Left lung (tissue), 10 donors: ENCODE results near the gene ZNF423. TPM values are rescaled to one million over a fixed set of nuclear protein-coding genes. Genes with fewer than 3 reads are reported as not detected.
A peak's percentile ranks its signal among the peaks of the same experiment; 100 is the strongest.

ENCODE experiments used
- ATAC-seq: fragments of 200-7000 bp; cut with Tn5 transposase; one replicate; pipeline ENCODE4 v1.9.1; 2020; ENCODE audit warnings: moderate library complexity
- DNase-seq, 4 donors: peaks; one replicate each; pipeline ENCODE4 v3.0.0-alpha.2; 2013 to 2020
- H3K27ac ChIP-seq, 2 donors: fragments of 200-600 bp; sonication (generic) in 1 of 2; one replicate each; pipeline versions ENCODE4 v1.5.0 to v1.8.0; 2020 to 2021
- H3K27me3 ChIP-seq, 2 donors: fragments of 200-600 bp; sonication (generic) in 1 of 2; one replicate each; pipeline versions ENCODE4 v1.5.0 to v1.8.0; 2020 to 2021
- H3K36me3 ChIP-seq, 2 donors: fragments of 200-600 bp; sonication (generic) in 1 of 2; one replicate each; pipeline versions ENCODE4 v1.5.0 to v1.8.0; 2020 to 2021
- H3K4me1 ChIP-seq, 2 donors: fragments of 200-600 bp; one replicate each; pipeline ENCODE4 v1.8.0; 2021
- H3K4me3 ChIP-seq, 2 donors: fragments of 200-600 bp; sonication (generic) in 1 of 2; one replicate each; pipeline versions ENCODE4 v1.5.0 to v1.8.0; 2020 to 2021; ENCODE audit warnings: mild to moderate bottlenecking in 1 of 2
- H3K9me3 ChIP-seq, 2 donors: fragments of 200-600 bp; sonication (generic) in 1 of 2; one replicate each; pipeline versions ENCODE4 v1.5.0 to v1.8.0; 2020 to 2021
- CTCF ChIP-seq, 2 donors: fragments of 200-600 bp; sonication (generic) in 1 of 2; IDR thresholded peaks; one replicate each; pipeline versions ENCODE4 v1.5.0 to v1.8.0; 2021; ENCODE audit warnings: antibody characterized with exemption in 2 of 2
- intact Hi-C, 2 donors: fragments of 100-400 bp; cut with DNase I; formaldehyde crosslinking; loops; one replicate each; pipeline versions ENCODE4 v1.11.2 to v1.14.2; 2022
- polyA plus RNA-seq, 6 donors: library from polyadenylated mRNA; unstranded; fragments of 120-200 nt; gene quantifications; one replicate each; pipeline ENCODE4 v1.2.1, GENCODE V29; 2013; ENCODE audit not compliant: insufficient read length in 6 of 6
- total RNA-seq, 2 donors: library from RNA; stranded (reverse); fragmentation: NEBNext Ultra II Directional; extraction: Animal tissue kit (Norgen Biotek cat#: 25700); gene quantifications; one replicate each; pipeline ENCODE4 v1.2.1, GENCODE V29; 2021
- donor health status: DM: no; HTN: yes; CAD: no.
- donor health status: DM: no; HTN: no; CAD: no.

Gene ZNF423
- total and polyA plus RNA-seq, 8 donors, result 7.8 to 30.5 (median 26.6) TPM

GRCh38 chr16:49778202-49778930 lies 77.5 kb downstream of the ZNF423 start:
- intact Hi-C loops, result no loop called here
- ATAC-seq (no peak), DNase-seq (no peak)
- no peak for TF ChIP-seq CTCF (IDR thresholded peaks at IDR 0.05)
- Histone ChIP-seq H3K4me1 (peaks cover 0 to 24% of the 10 kb centered on the region in 2 donors), H3K36me3 (no peaks in the 10 kb centered on the region), H3K27ac (no peak overlapping the region), H3K27me3 (no peaks in the 10 kb centered on the region), H3K4me3 (no peak overlapping the region), H3K9me3 (no peaks in the 10 kb centered on the region)

DNA sequence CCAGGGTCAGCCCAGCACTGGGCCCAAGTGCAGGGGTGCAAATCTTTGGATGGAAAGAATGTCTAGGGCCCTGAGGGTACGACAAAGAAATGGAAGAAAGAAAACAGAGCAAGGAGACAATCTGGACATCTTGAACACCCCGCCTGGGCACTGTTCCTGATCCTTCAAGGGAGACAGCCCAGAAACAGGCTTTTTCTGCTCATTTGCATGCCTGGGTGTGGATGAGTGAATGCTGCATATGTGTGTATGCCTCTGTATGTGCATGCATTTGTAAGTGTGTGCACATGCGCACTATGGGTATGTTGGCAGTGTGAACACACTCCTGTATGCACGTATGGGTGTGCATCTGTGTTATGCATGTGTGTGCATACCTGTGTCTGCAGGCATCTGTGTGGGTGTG lies 79.2 kb downstream of the ZNF423 start:
- DNase-seq (no peak), ATAC-seq (no peak)
- no peak for TF ChIP-seq CTCF (IDR thresholded peaks at IDR 0.05)
- Histone ChIP-seq H3K9me3 (no peaks in the 10 kb centered on the region), H3K27me3 (no peaks in the 10 kb centered on the region), H3K36me3 (no peaks in the 10 kb centered on the region), H3K4me3 (no peak overlapping the region), H3K4me1 (peaks cover 0 to 24% of the 10 kb centered on the region in 2 donors), H3K27ac (peak overlapping the region in 1 of 2 donors; percentile 55)
- intact Hi-C loops, result no loop called here

DNA sequence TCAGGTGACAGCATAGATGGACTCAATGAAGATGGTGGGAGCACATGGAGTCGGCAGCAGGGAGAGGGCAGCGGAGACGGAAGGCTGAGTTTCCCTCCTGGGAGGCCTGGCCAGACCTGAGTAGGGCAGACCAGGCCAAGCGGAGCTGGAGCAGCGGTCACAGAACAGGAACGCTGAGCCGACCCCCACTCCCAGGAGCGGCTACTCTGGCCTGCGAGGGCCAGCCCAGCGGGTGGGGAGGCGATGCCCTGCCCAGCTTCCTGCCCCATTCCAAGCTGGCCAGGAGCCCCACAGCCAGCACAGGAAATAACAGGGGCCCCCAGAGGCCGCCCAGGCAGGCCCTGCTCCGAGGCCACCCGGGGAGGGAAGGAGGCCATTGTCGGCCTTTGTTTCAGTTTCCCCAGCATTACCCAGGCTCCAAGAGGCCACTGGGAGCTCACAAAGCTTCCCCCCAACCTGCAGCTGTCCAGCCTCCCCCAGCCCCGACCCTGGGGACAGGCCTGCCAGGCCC lies 79.8 kb downstream of the ZNF423 start:
- ATAC-seq, result peak; percentile 55
- peak overlapping the region in 1 of 2 donors; percentile 55 for H3K27ac ChIP-seq

GRCh38 chr16:49775581-49775980 lies 80.3 kb downstream of the ZNF423 start:
- ATAC-seq (no peak), DNase-seq (no peak)
- Histone ChIP-seq H3K27me3 (no peaks in the 10 kb centered on the region), H3K4me1 (peaks cover 0 to 24% of the 10 kb centered on the region in 2 donors), H3K9me3 (no peaks in the 10 kb centered on the region), H3K4me3 (no peak overlapping the region), H3K27ac (peak overlapping the region in 1 of 2 donors; percentile 55), H3K36me3 (no peaks in the 10 kb centered on the region)
- no peak for TF ChIP-seq CTCF (IDR thresholded peaks at IDR 0.05)
- intact Hi-C loops, result no loop called here

More for the DNA sequence above, 79.8 kb downstream of the ZNF423 start:
- Histone ChIP-seq H3K36me3 (no peaks in the 10 kb centered on the region), H3K4me1 (peaks cover 0 to 24% of the 10 kb centered on the region in 2 donors), H3K9me3 (no peaks in the 10 kb centered on the region), H3K4me3 (no peak overlapping the region), H3K27me3 (no peaks in the 10 kb centered on the region)
- peak in 2 of 4 donors; percentile 43 to 79 for DNase-seq
- intact Hi-C loops, result no loop called here
- no peak for TF ChIP-seq CTCF (IDR thresholded peaks at IDR 0.05)

DNA sequence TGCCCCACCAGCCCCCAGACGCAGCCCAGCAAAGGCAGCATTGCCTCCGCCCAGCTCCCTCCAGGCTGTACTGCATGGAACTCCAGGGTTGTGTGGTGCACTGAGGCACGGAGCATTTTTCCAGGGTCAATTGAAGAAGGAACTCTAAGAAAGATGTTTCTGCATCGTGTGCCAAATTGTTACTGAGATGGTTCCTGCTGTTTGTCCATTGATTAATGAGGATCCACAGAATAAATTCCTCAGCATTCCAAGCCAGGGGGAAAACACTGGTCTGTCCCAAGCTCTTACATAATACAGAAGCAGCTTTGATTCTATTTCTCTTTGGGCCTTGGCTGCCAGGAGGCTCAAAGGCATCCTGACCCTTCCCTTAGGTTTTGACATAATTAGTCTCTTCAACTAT lies 80.9 kb downstream of the ZNF423 start:
- intact Hi-C loops, result no loop called here
- ATAC-seq (no peak), DNase-seq (no peak)
- H3K9me3 ChIP-seq, result no peaks in the 10 kb centered on the region
- peak overlapping the region in 1 of 2 donors; percentile 28 for H3K27ac ChIP-seq
- no peaks in the 10 kb centered on the region for H3K36me3 ChIP-seq
- no peaks in the 10 kb centered on the region for H3K27me3 ChIP-seq
- no peak for TF ChIP-seq CTCF (IDR thresholded peaks at IDR 0.05)
- H3K4me1 ChIP-seq, result peaks cover 0 to 24% of the 10 kb centered on the region in 2 donors
- no peak overlapping the region for H3K4me3 ChIP-seq
